Measurements from ENCODE around the gene ATP8B1.

- TF ChIP-seq CTCF (IDR thresholded peaks at IDR 0.05; ENCODE audit: poor library complexity) (no peak), EZH2 (IDR thresholded peaks at IDR 0.05; ENCODE audit: borderline replicate concordance) (no peak)
These were observed 38.5 kb upstream of the ATP8B1 start for GRCh38 chr18:57841568-57841967.

All from hepatocyte (in vitro differentiated cells).